AG09309 (cell line): ENCODE data around the gene TSHZ2.

Source experiments
- DNase-seq: peaks from one replicate; pipeline ENCODE4 v3.0.0-alpha.2; 2010; ENCODE audit warnings: low read depth
- H3K4me3 ChIP-seq: 2 replicates; pipeline ENCODE4 v1.5.1; 2011; ENCODE audit warnings: mild to moderate bottlenecking, low read depth, low read length, moderate library complexity; ENCODE audit not compliant: control insufficient read depth
- TF ChIP-seq, protein P1 (sequence below): IDR thresholded peaks from 2 replicates; pipeline ENCODE4 v1.5.1; 2011; ENCODE audit warnings: mild to moderate bottlenecking, low read depth, low read length, inconsistent platforms; ENCODE audit not compliant: insufficient read depth, control insufficient read depth; ENCODE audit errors: missing control alignments

TSHZ2 gene

DNA sequence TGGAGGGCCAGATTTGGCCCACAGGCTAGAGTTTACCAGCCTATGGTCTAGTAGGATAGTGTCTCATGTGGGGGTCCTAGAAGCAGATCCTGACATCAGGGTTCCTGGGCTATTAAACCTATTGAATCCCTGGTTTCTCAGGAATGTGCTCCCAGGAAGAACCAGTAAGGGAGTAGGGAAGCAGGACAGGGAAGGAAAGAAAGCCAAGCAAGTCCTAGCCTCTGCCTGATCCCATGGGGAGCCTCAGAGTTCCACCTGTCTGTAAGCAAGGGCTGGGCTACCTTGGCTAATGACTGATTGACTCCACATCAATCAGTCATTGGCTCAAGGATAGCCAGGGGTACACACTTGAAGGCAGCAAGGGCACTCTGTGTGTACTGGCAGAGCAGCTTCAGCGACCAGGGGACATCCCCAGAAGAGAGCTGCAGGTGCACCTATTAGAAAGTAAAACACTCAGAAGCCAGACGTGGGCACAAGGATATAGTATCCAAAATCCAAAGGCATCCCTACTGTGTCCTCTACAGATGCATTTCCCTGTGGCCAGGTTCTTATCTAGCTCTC, 309.5 kb downstream of the TSHZ2 start:
- no peak for DNase-seq
- H3K4me3 ChIP-seq = no peak overlapping the region
- TF ChIP-seq, protein P1, sequence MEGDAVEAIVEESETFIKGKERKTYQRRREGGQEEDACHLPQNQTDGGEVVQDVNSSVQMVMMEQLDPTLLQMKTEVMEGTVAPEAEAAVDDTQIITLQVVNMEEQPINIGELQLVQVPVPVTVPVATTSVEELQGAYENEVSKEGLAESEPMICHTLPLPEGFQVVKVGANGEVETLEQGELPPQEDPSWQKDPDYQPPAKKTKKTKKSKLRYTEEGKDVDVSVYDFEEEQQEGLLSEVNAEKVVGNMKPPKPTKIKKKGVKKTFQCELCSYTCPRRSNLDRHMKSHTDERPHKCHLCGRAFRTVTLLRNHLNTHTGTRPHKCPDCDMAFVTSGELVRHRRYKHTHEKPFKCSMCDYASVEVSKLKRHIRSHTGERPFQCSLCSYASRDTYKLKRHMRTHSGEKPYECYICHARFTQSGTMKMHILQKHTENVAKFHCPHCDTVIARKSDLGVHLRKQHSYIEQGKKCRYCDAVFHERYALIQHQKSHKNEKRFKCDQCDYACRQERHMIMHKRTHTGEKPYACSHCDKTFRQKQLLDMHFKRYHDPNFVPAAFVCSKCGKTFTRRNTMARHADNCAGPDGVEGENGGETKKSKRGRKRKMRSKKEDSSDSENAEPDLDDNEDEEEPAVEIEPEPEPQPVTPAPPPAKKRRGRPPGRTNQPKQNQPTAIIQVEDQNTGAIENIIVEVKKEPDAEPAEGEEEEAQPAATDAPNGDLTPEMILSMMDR = no peak

DNA sequence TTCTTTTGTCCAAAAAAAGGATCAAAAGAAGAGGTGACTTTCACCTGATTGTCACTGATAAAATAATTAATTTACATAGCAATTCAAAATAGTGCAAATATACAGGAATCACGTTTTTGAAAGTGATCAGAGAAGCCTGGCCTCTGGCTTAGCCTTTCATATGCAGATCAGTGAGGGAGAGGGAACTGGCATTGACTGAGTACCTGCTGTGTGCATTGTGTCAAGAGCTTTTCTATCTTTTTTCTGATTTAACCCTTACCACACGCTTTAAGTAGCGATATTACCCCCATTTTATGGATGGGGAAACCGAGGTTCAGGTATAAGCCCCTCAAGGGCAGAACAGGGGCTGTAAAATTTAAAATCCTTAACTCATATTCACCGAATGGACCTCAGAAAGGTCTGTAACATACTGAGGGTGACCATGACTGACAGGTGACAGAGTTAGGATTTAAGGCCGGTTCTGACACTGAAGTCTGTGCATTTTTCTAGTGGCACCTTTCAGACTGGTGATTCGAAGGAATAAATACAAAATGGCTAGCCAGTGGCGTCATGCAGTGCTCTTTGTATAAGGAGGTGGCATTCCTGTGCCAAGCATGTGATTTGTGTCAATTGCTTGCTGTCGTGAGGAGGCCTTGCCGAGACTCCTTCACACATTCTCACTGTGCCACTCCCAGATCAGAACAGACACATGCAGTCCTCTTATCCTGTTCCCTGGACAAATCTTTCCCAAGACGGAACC, 310.2 kb downstream of the TSHZ2 start:
- DNase-seq = no peak
- TF ChIP-seq, protein P1 = no peak
- H3K4me3 ChIP-seq = no peak overlapping the region

DNA sequence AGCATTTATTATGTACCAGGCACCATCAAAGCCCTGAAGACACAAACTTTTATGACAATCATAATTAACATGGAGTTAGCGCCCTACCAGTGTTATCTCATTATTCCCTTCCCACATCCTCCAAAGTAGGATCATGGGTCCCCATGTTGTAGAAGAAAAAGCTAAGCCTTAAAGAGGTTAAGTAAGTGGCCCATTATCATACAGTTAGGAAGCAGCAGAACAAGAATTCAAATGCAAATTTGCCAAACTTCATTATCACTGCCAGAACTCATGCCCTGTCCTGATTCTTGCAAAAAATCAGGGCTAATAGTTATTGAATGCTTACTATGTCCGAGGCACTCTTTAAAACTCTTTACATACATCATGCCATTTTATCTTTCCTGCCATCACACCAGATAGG, 310.9 kb downstream of the TSHZ2 start:
- no peak for DNase-seq
- TF ChIP-seq, protein P1 = no peak
- no peak overlapping the region for H3K4me3 ChIP-seq

DNA sequence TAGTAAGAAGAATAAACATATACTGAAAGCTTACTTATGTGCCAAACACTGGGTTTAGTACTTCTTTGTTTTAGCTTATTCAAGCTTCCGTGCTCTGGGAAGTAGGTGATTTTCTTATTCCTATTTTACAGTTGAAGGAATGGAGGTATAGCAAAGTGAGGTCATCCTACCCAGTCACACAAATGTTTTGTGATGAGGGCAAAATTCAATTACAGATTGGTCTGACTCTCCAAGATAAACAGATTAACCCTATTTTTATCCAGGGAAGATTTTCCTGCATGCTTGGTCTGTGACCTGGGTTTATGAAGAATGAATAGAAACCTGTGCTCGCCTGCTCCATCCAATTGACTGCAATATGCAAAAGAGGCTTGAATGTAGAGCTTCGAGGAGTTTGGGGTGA, 311.4 kb downstream of the TSHZ2 start:
- DNase-seq = no peak
- H3K4me3 ChIP-seq = no peak overlapping the region
- TF ChIP-seq, protein P1 = no peak

DNA sequence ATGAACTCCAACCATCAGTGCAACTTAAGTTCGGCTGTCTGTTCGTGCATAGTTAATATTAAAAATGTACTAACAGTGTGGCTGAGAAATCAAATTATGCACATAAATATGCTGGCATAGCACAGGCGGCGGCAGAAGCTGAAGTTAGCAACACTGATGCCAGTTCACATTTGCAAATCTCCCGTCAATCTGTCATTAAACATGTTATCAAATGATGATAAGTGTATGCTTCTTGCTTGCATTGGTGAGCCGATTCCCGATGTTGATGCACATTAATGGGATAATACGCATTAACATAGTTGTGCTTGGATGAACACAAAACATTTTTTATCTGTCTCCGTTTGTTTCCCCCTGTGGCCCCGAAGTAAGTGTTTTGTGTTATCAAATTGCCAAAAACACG, 312.1 kb downstream of the TSHZ2 start:
- no peak for DNase-seq
- TF ChIP-seq, protein P1 = no peak
- no peak overlapping the region for H3K4me3 ChIP-seq

DNA sequence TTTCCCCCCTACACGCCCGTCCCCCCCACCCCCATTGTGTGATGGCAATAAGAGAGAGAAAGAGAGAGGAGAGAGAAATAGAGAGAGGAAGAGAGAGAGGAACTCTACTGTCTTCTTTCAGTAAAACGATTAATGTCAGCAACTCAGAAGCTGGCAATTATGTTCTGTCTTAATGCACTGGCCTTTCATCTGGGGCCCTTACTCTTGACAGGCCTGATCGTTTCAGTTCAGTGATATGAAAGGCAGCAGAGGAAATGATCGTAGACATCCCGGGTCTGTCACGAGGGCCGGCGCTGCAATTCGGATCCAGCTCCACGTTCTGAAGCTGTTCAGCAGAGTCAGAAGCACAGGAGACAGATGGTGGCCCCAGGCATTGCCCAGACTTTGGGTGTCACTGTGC, 312.5 kb downstream of the TSHZ2 start:
- H3K4me3 ChIP-seq = no peak overlapping the region
- no peak for DNase-seq
- TF ChIP-seq, protein P1 = no peak
